GM12865 (cell line): ENCODE results near the gene SNAP25.

Experiments used
- DNase-seq: peaks from one replicate; pipeline ENCODE4 v3.0.0; 2010; ENCODE audit warnings: low read depth
- H3K4me3 ChIP-seq: 2 replicates; pipeline ENCODE4 v1.5.1; 2011; ENCODE audit warnings: mild to moderate bottlenecking, low read depth, low read length, control low read depth
- TF ChIP-seq, protein P1 (sequence below): IDR thresholded peaks from 2 replicates; pipeline ENCODE4 v1.5.1; 2011; ENCODE audit warnings: low read length, control low read depth, low read depth, inconsistent platforms; ENCODE audit not compliant: insufficient read depth; ENCODE audit errors: missing control alignments

The SNAP25 gene

DNA sequence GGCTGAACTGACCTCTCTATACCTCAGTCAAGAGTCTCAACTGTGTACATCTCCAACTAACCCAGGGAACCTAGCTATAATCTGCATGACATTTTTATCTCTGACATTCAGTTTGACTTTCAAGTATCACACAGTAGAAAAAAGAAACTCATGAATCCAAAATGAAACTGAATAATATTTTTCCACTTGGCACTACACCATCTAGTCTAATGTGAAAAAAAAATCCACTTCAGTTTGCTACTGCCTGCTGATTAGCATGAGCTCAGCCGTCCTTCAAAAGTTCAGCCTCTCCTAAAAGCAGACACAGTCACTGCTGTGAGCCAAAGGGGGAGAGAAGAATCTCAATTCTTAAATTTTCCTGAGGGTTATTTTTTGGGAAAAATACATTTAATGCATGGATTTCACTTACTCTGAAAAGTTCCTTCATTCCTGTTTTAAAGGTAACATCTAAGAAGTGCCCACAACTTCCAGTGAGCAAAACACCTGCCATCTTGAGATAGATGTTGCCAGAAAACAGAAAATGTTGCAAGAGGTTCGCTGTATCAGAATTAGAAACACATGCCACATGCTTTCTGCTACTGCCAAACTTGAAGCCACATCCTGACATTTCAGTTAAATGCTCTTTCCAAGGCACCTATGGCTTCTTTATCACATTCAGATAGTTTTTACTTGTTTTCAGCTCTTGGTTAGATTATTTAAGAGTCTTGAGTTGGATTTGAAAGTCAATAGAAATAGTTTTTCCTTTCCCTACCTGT, 120.0 kb downstream of the SNAP25 start:
- H3K4me3 ChIP-seq, result no peak overlapping the region
- DNase-seq, result no peak
- TF ChIP-seq, protein P1, sequence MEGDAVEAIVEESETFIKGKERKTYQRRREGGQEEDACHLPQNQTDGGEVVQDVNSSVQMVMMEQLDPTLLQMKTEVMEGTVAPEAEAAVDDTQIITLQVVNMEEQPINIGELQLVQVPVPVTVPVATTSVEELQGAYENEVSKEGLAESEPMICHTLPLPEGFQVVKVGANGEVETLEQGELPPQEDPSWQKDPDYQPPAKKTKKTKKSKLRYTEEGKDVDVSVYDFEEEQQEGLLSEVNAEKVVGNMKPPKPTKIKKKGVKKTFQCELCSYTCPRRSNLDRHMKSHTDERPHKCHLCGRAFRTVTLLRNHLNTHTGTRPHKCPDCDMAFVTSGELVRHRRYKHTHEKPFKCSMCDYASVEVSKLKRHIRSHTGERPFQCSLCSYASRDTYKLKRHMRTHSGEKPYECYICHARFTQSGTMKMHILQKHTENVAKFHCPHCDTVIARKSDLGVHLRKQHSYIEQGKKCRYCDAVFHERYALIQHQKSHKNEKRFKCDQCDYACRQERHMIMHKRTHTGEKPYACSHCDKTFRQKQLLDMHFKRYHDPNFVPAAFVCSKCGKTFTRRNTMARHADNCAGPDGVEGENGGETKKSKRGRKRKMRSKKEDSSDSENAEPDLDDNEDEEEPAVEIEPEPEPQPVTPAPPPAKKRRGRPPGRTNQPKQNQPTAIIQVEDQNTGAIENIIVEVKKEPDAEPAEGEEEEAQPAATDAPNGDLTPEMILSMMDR, result no peak

DNA sequence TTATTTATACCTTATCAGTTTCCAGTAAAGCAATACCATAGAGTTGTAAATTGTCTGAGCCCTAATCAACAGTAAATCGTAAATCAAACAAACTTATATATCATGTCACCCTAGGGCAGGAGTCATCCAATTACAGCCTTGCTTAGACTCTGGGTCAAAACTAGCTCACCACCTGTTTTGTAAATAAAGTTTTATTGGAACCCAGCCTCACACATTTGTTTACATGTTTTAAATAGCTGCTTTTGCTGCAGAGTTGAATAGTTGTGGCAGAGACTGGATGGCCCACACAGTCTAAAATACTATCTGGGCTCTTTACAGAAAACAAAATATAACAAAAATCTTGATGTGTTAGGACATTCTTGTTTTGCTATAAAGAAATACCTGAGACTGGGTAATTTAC, 121.0 kb downstream of the SNAP25 start:
- TF ChIP-seq, protein P1, result no peak
- H3K4me3 ChIP-seq, result no peak overlapping the region
- DNase-seq, result no peak

DNA sequence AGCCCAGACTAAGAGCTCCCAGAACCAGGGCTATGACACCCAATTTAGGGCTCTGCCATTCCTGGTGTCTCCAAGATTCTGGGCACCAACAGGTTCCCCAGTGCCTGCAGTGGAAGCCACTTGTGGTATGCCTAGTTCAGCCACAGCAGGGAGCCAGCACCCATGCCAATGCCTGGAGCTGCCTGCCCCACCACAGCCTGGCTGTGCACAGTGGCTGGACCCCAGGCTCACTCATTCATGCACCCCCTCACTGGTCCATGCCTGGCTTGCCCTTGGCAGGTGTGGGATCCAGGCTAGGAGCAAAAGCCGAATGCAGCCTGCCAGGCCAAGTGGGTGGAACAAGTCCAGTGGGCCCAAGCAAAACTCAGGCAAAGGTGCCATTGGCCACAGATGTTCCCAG, 123.5 kb downstream of the SNAP25 start:
- H3K4me3 ChIP-seq, result no peak overlapping the region
- no peak for DNase-seq
- TF ChIP-seq, protein P1, result no peak

DNA sequence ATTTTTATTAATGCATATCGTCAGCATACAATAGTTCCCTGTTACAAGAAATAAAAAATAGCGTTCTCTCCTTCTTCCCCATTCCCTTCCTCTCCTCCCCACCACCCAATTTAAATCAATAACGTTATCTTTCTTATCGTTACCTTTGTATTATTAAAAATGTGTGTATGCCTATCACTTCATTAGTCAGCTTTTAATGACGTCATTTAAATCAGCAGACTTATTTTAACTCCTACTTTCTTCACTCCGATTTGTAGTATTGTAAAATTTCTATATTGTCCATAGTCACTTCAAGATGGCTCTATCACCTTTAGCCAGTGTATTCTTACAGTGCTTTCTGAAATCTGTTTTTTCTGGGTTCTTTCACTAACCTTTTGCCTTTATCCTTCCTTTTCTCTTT, 126.3 kb downstream of the SNAP25 start:
- H3K4me3 ChIP-seq, result no peak overlapping the region
- TF ChIP-seq, protein P1, result no peak
- no peak for DNase-seq

DNA sequence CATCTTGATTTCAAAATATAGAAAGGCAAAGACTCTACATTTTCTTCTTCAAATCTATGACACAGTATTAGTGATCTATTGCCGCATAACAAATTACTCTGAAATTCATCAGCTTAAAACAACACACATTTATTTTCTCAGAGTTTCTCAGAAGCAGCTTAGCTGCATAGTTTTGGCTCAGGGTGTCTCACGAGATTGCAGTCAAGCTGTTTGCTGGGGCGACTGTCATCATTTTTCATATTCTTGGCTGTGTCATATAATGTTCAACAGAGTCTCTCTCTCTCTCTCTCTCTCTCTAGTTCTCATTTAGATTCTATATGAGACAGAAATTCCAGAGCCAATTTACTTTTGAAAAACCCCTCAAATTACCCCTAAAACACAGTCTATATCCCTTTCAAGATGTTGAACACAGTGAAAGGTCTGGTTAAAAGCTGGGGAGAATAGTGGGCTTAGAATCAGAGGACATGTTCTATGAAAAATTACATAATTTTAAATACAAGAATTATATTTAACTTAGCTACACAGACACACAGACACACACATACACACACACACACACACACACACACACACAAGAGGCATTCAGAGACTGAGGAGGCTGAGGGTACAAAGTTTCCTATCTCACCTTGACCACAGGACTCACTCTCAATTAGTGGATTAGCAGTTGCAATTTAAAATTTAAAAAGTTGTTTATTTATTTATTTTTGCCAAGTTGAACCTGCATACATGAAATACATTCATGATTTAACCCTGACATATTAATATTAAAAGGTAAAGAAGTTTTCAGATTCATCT, 128.7 kb downstream of the SNAP25 start:
- no peak overlapping the region for H3K4me3 ChIP-seq
- TF ChIP-seq, protein P1, result no peak
- DNase-seq, result no peak

DNA sequence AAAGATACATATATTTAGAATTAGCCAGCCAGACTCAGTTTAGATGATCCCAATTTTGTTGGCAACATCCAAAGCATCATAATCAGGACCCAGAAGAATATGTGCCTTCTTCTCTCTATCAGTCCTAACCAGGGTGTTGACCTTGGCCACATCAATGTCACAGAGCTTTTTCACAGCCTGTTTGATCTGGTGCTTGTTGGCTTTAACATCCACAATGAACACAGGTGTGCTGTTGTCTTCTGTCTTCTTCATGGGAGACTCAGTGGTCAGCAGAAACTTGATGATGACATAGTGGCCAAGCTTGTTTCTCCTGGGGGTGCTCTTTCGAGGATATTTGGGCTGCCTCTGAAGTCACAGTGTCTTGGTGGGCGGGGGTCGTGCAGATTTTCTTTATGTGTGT, 130.5 kb downstream of the SNAP25 start:
- no peak for DNase-seq
- no peak overlapping the region for H3K4me3 ChIP-seq
- TF ChIP-seq, protein P1, result no peak
